SK-N-SH (cell line): ENCODE measurements around the gene KRT14. TPM values are rescaled to one million over a fixed set of nuclear protein-coding genes. Genes with fewer than 3 reads are reported as not detected.

Source experiments
- CTCF ChIA-PET: fragments of 300-600, 350-600 bp; formaldehyde crosslinking; extraction: SDS; loops from one replicate; lab custom pipeline; 2021; lab: Yijun Ruan, JAX
- POLR2A ChIA-PET: fragments of 350-600 bp; sonication (Branson Sonifier 250); formaldehyde crosslinking; extraction: SDS; loops from one replicate; lab custom pipeline; 2020; ENCODE audit warnings: antibody characterized with exemption, inconsistent platforms; lab: Yijun Ruan, JAX
- DNase-seq: peaks from one replicate; pipeline ENCODE4 v3.0.0; 2012
- H2AFZ ChIP-seq: fragments of 200-600 bp; sonication (generic); 2 replicates; pipeline ENCODE4 v1.8.1; 2016; ENCODE audit warnings: antibody characterized with exemption, mild to moderate bottlenecking, low read depth
- H3F3A ChIP-seq: fragments of 200-600 bp; sonication (generic); replicated peaks from 2 replicates; pipeline ENCODE3; 2016; ENCODE audit warnings: antibody characterized with exemption, mild to moderate bottlenecking; ENCODE audit not compliant: insufficient read depth
- H3K27ac ChIP-seq, 2 experiments: fragments of 200-500 bp in 1 of 2; fragments of 200-600 bp in 1 of 2; sonication (Bioruptor generic) in 1 of 2; sonication (generic), shearing (Covaris generic) in 1 of 2; 2 replicates each; pipeline versions ENCODE4 v1.5.1 to v1.6.1; 2014 to 2016; ENCODE audit warnings: low read depth in 2 of 2, inconsistent platforms in 1 of 2, low read length in 1 of 2, mild to moderate bottlenecking in 1 of 2, mixed read lengths in 1 of 2
- H3K27me3 ChIP-seq: fragments of 200-600 bp; sonication (generic), shearing (Covaris generic); 2 replicates; pipeline ENCODE4 v1.6.1; 2016; ENCODE audit warnings: mixed run types; ENCODE audit not compliant: insufficient read depth
- H3K36me3 ChIP-seq, 2 experiments: fragments of 200-500 bp in 1 of 2; fragments of 200-600 bp in 1 of 2; sonication (Bioruptor generic) in 1 of 2; sonication (generic) in 1 of 2; replicated peaks in 1 of 2; 2 replicates each; pipeline versions ENCODE3 to v1.5.1; 2014 to 2016; ENCODE audit warnings: low read length in 1 of 2, mild to moderate bottlenecking in 1 of 2; ENCODE audit not compliant: insufficient read depth in 2 of 2, control insufficient read depth in 1 of 2
- H3K4me1 ChIP-seq, 2 experiments: fragments of 200-500 bp in 1 of 2; fragments of 200-600 bp in 1 of 2; sonication (Bioruptor generic) in 1 of 2; sonication (generic), shearing (Covaris generic) in 1 of 2; 2 replicates each; pipeline versions ENCODE4 v1.5.1 to v1.6.1; 2014 to 2016; ENCODE audit warnings: low read depth in 1 of 2, low read length in 1 of 2, mixed run types in 1 of 2; ENCODE audit not compliant: insufficient read depth in 2 of 2, control insufficient read depth in 1 of 2
- H3K4me2 ChIP-seq: fragments of 200-600 bp; sonication (generic), shearing (Covaris generic); 2 replicates; pipeline ENCODE4 v1.6.1; 2017; ENCODE audit warnings: mixed run types
- H3K4me3 ChIP-seq, 2 experiments: fragments of 200-500 bp in 1 of 2; fragments of 200-600 bp in 1 of 2; sonication (Bioruptor generic) in 1 of 2; sonication (generic), shearing (Covaris generic) in 1 of 2; 2 replicates each; pipeline versions ENCODE4 v1.5.1 to v1.8.1; 2014 to 2016; ENCODE audit warnings: low read depth in 2 of 2, inconsistent platforms in 1 of 2, low read length in 1 of 2, mild to moderate bottlenecking in 1 of 2, mixed read lengths in 1 of 2, moderate library complexity in 1 of 2
- H3K79me2 ChIP-seq: fragments of 200-600 bp; sonication (generic); 2 replicates; pipeline ENCODE4 v1.8.1; 2017; ENCODE audit warnings: mild to moderate bottlenecking; ENCODE audit not compliant: insufficient read depth
- H3K9ac ChIP-seq: fragments of 200-600 bp; sonication (generic); 2 replicates; pipeline ENCODE4 v1.6.1; 2017; ENCODE audit warnings: mixed run types
- H3K9me2 ChIP-seq: fragments of 200-600 bp; sonication (generic); 2 replicates; pipeline ENCODE4 v1.6.1; 2017; ENCODE audit warnings: mixed run types
- H3K9me3 ChIP-seq: fragments of 200-600 bp; sonication (generic); 2 replicates; pipeline ENCODE4 v1.6.1; 2017; ENCODE audit warnings: mixed run types, mild to moderate bottlenecking, moderate library complexity
- H4K20me1 ChIP-seq: fragments of 200-600 bp; sonication (generic); 2 replicates; pipeline ENCODE4 v1.6.1; 2017; ENCODE audit warnings: mild to moderate bottlenecking, mixed run types; ENCODE audit not compliant: insufficient read depth
- FOSL2 ChIP-seq: IDR thresholded peaks from 2 replicates; pipeline ENCODE4 v1.4.0; 2012; ENCODE audit warnings: low read depth, mild to moderate bottlenecking, moderate library complexity, borderline replicate concordance
- FOXM1 ChIP-seq: IDR thresholded peaks from 2 replicates; pipeline ENCODE4 v1.4.0; 2012; ENCODE audit warnings: low read depth, mild to moderate bottlenecking
- GABPA ChIP-seq: IDR thresholded peaks from 2 replicates; pipeline ENCODE4 v1.4.0; 2012; ENCODE audit warnings: low read depth, mild to moderate bottlenecking
- MEF2A ChIP-seq: IDR thresholded peaks from 2 replicates; pipeline ENCODE4 v1.4.0; 2012; ENCODE audit warnings: low read depth, borderline replicate concordance
- MXI1 ChIP-seq: IDR thresholded peaks from 2 replicates; pipeline ENCODE4 v1.6.1; 2012; ENCODE audit warnings: mild to moderate bottlenecking, low read depth, low read length, improper control_type of control experiment
- NFIC ChIP-seq: IDR thresholded peaks from 2 replicates; pipeline ENCODE4 v1.4.0; 2012; ENCODE audit warnings: borderline replicate concordance
- NRF1 ChIP-seq: IDR thresholded peaks from 2 replicates; pipeline ENCODE4 v1.6.1; 2012; ENCODE audit warnings: low read depth, mild to moderate bottlenecking, low read length
- RAD21 ChIP-seq: IDR thresholded peaks from 2 replicates; pipeline ENCODE4 v1.6.1; 2012; ENCODE audit warnings: mild to moderate bottlenecking, low read length
- RCOR1 ChIP-seq: fragments of 150-350 bp; IDR thresholded peaks from 2 replicates; pipeline ENCODE4 v1.6.1; 2017; ENCODE audit warnings: antibody characterized with exemption, low read length
- SMC3 ChIP-seq: IDR thresholded peaks from 2 replicates; pipeline ENCODE4 v1.6.1; 2012; ENCODE audit warnings: low read depth, low read length, improper control_type of control experiment
- TAF1 ChIP-seq: IDR thresholded peaks from 2 replicates; pipeline ENCODE4 v1.6.1; 2012; ENCODE audit warnings: low read depth, mild to moderate bottlenecking, low read length, moderate library complexity, borderline replicate concordance
- TCF12 ChIP-seq: IDR thresholded peaks from 2 replicates; pipeline ENCODE4 v1.4.0; 2012
- TEAD4 ChIP-seq: IDR thresholded peaks from 2 replicates; pipeline ENCODE4 v1.4.0; 2012; ENCODE audit warnings: mild to moderate bottlenecking, borderline replicate concordance; ENCODE audit not compliant: insufficient read depth
- YY1 ChIP-seq: IDR thresholded peaks from 2 replicates; pipeline ENCODE4 v1.4.0; 2012; ENCODE audit warnings: low read depth, mild to moderate bottlenecking
- WGBS: methylation state at CpG from one replicate; pipeline ENCODE4 v1.1.6; 2017; ENCODE audit warnings: low lambda C conversion rate; 5-methylcytosine and 5-hydroxymethylcytosine counted together
- polyA plus RNA-seq, 3 experiments: library from polyadenylated mRNA; depleted of rRNA; stranded (reverse); fragments of >200 nt; gene quantifications; 2 replicates each; pipeline ENCODE4 v1.2.3, GENCODE V29; 2012
- TF ChIP-seq, protein P1 (sequence below): IDR thresholded peaks from 2 replicates; pipeline ENCODE4 v1.4.0; 2012; ENCODE audit warnings: low read depth
- TF ChIP-seq, protein P2 (sequence below): IDR thresholded peaks from 2 replicates; pipeline ENCODE4 v1.4.0; 2012; ENCODE audit warnings: low read depth, borderline replicate concordance
- TF ChIP-seq, protein P3 (sequence below): fragments of 200-600 bp; sonication (generic); IDR thresholded peaks from 2 replicates; pipeline ENCODE4 v1.6.1; 2017; ENCODE audit warnings: antibody characterized with exemption, mild to moderate bottlenecking, moderate library complexity
- TF ChIP-seq, protein P4 (sequence below): fragments of 150-350 bp; IDR thresholded peaks from 2 replicates; pipeline ENCODE4 v1.6.1; 2016; ENCODE audit warnings: mild to moderate bottlenecking, low read depth, low read length
- TF ChIP-seq, protein P5 (sequence below): IDR thresholded peaks from 2 replicates; pipeline ENCODE4; 2012

Gene KRT14
- polyA plus RNA-seq, 1 of the 3 experiments (the other 2 are of a cell fraction): not detected

DNA sequence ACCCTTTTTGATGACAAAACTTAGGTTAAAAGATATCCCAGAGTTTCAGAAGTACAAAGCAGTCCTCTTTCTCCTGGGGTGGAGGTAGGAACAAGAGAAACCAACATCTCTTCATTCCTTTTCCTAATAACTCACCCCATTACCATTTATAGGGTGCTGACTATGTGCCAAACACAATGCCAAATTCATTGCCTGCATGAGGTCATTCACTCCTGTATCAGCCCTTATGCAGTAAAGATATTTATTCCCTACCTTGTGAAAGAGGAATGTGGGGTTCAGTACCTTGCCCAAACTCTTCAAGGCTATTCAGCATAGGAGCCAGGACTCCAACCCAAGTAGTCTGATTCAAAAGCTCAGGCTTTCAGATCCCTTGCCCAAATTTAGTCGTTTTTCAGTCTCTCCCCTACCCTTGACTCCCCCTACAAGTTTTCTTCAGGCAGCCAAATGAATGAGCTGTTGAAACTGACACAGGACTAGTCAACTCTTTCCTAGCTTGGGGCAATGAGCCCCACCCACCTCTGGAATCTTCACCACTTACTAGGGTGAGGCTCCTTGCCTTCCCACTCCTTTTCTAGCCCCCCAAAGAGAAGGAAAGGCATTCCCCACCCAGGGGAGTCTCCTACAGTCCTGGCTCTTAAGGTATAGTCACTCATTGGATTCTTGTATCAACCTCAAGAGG lies 5.9 kb downstream of the KRT14 start:
- Histone ChIP-seq H2AFZ (no peak overlapping the region), H3K4me3 (no peak overlapping the region), H3K9me2 (no peaks in the 10 kb centered on the region), H3K27ac (no peak overlapping the region), H3K27me3 (no peaks in the 10 kb centered on the region; the same call in 1 of the 2 replicates), H3K79me2 (no peaks in the 10 kb centered on the region), H4K20me1 (no peaks in the 10 kb centered on the region), H3K4me1 (peaks cover 0 to 3% of the 10 kb centered on the region in 2 experiments; a peak in 1 of 4 replicates), H3K36me3 (no peaks in the 10 kb centered on the region), H3F3A (no peaks in the 10 kb centered on the region), H3K4me2 (no peak overlapping the region), H3K9me3 (no peaks in the 10 kb centered on the region), H3K9ac (no peak overlapping the region)
- WGBS: 0% methylated on average over 1 of the region's 1 CpG
- POLR2A ChIA-PET: no interaction called here
- TF ChIP-seq TCF12: no peak
- TF ChIP-seq SMC3: no peak
- TF ChIP-seq, protein P1, sequence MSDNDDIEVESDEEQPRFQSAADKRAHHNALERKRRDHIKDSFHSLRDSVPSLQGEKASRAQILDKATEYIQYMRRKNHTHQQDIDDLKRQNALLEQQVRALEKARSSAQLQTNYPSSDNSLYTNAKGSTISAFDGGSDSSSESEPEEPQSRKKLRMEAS: no peak
- no peak for TF ChIP-seq FOXM1
- TF ChIP-seq, protein P2, sequence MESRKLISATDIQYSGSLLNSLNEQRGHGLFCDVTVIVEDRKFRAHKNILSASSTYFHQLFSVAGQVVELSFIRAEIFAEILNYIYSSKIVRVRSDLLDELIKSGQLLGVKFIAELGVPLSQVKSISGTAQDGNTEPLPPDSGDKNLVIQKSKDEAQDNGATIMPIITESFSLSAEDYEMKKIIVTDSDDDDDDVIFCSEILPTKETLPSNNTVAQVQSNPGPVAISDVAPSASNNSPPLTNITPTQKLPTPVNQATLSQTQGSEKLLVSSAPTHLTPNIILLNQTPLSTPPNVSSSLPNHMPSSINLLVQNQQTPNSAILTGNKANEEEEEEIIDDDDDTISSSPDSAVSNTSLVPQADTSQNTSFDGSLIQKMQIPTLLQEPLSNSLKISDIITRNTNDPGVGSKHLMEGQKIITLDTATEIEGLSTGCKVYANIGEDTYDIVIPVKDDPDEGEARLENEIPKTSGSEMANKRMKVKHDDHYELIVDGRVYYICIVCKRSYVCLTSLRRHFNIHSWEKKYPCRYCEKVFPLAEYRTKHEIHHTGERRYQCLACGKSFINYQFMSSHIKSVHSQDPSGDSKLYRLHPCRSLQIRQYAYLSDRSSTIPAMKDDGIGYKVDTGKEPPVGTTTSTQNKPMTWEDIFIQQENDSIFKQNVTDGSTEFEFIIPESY: no peak
- TF ChIP-seq MXI1: no peak
- TF ChIP-seq, protein P3, sequence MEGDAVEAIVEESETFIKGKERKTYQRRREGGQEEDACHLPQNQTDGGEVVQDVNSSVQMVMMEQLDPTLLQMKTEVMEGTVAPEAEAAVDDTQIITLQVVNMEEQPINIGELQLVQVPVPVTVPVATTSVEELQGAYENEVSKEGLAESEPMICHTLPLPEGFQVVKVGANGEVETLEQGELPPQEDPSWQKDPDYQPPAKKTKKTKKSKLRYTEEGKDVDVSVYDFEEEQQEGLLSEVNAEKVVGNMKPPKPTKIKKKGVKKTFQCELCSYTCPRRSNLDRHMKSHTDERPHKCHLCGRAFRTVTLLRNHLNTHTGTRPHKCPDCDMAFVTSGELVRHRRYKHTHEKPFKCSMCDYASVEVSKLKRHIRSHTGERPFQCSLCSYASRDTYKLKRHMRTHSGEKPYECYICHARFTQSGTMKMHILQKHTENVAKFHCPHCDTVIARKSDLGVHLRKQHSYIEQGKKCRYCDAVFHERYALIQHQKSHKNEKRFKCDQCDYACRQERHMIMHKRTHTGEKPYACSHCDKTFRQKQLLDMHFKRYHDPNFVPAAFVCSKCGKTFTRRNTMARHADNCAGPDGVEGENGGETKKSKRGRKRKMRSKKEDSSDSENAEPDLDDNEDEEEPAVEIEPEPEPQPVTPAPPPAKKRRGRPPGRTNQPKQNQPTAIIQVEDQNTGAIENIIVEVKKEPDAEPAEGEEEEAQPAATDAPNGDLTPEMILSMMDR: no peak
- no peak for TF ChIP-seq RAD21
- no peak for TF ChIP-seq FOSL2
- TF ChIP-seq TEAD4: no peak
- TF ChIP-seq NFIC: no peak
- no peak for TF ChIP-seq NRF1
- TF ChIP-seq RCOR1: no peak
- TF ChIP-seq, protein P4, sequence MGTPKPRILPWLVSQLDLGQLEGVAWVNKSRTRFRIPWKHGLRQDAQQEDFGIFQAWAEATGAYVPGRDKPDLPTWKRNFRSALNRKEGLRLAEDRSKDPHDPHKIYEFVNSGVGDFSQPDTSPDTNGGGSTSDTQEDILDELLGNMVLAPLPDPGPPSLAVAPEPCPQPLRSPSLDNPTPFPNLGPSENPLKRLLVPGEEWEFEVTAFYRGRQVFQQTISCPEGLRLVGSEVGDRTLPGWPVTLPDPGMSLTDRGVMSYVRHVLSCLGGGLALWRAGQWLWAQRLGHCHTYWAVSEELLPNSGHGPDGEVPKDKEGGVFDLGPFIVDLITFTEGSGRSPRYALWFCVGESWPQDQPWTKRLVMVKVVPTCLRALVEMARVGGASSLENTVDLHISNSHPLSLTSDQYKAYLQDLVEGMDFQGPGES: no peak
- TF ChIP-seq TAF1: no peak
- TF ChIP-seq GABPA: no peak
- no peak for TF ChIP-seq MEF2A
- no peak for TF ChIP-seq YY1
- TF ChIP-seq, protein P5, sequence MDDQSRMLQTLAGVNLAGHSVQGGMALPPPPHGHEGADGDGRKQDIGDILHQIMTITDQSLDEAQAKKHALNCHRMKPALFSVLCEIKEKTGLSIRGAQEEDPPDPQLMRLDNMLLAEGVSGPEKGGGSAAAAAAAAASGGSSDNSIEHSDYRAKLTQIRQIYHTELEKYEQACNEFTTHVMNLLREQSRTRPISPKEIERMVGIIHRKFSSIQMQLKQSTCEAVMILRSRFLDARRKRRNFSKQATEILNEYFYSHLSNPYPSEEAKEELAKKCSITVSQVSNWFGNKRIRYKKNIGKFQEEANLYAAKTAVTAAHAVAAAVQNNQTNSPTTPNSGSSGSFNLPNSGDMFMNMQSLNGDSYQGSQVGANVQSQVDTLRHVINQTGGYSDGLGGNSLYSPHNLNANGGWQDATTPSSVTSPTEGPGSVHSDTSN: no peak
- CTCF ChIA-PET: interaction anchor here (2.6 to 4.5 kb wide), 3 partner anchors 32 to 82 kb away, joined by 10 to 27 read pairs (median 26); no protein-coding TSS in a partner anchor
- no peak for DNase-seq
